Spleen (tissue), 11 donors: ENCODE data around the gene SLC22A12. TPM values are rescaled to one million over a fixed set of nuclear protein-coding genes. Genes with fewer than 3 reads are reported as not detected.

Experiments used
- DNase-seq: peaks from one replicate; pipeline ENCODE4 v3.0.0-alpha.2; 2020
- H3K27ac ChIP-seq, 8 donors: fragments of 200-600 bp; sonication (generic) in 7 of 8; 1 replicate in 4 of 8; 2 replicates in 4 of 8; pipeline versions ENCODE4 v1.5.0 to v1.8.0; 2016 to 2021; ENCODE audit warnings: inconsistent platforms in 4 of 8, mild to moderate bottlenecking in 4 of 8, moderate library complexity in 1 of 8
- H3K27me3 ChIP-seq, 7 donors: fragments of 200-600 bp; sonication (generic) in 6 of 7; replicated peaks in 1 of 7; 1 replicate in 4 of 7; 2 replicates in 3 of 7; pipeline versions ENCODE4 v1.5.0 to v1.8.0; 2016 to 2021; ENCODE audit warnings: inconsistent platforms in 3 of 7, mild to moderate bottlenecking in 1 of 7
- H3K36me3 ChIP-seq, 6 donors: fragments of 200-600 bp; sonication (generic) in 5 of 6; 1 replicate in 4 of 6; 2 replicates in 2 of 6; pipeline versions ENCODE4 v1.5.0 to v1.8.0; 2016 to 2021; ENCODE audit warnings: inconsistent platforms in 2 of 6
- H3K4me1 ChIP-seq, 6 donors: fragments of 200-600 bp; sonication (generic) in 5 of 6; 1 replicate in 3 of 6; 2 replicates in 3 of 6; pipeline versions ENCODE4 v1.5.0 to v1.8.0; 2016 to 2021; ENCODE audit warnings: inconsistent platforms in 3 of 6
- H3K4me3 ChIP-seq, 8 donors: fragments of 200-600 bp; sonication (generic) in 7 of 8; 1 replicate in 4 of 8; 2 replicates in 4 of 8; pipeline versions ENCODE4 v1.5.0 to v1.8.0; 2016 to 2021; ENCODE audit warnings: inconsistent platforms in 4 of 8, mild to moderate bottlenecking in 4 of 8, moderate library complexity in 2 of 8
- H3K9me3 ChIP-seq, 8 donors: fragments of 200-600 bp; sonication (generic) in 7 of 8; 1 replicate in 4 of 8; 2 replicates in 4 of 8; pipeline versions ENCODE4 v1.5.0 to v1.8.0; 2016 to 2021; ENCODE audit warnings: inconsistent platforms in 4 of 8
- CTCF ChIP-seq, 11 experiments: fragments of 200-600 bp in 7 of 11; fragments of 450-650 bp in 4 of 11; sonication (generic) in 4 of 11; IDR thresholded peaks in 8 of 11; conservative IDR thresholded peaks in 3 of 11; 1 replicate in 7 of 11; 2 replicates in 4 of 11; pipeline versions ENCODE4 v1.4.0 to v1.8.0; 2016 to 2021; ENCODE audit warnings: antibody characterized with exemption in 11 of 11, inconsistent platforms in 4 of 11, mild to moderate bottlenecking in 1 of 11
- POLR2A ChIP-seq, 3 donors: fragments of 450-650 bp; IDR thresholded peaks; one replicate each; pipeline ENCODE4 v1.5.1; 2017; ENCODE audit warnings: antibody characterized with exemption in 3 of 3, mild to moderate bottlenecking in 1 of 3
- POLR2AphosphoS5 ChIP-seq, 3 donors: sonication (generic); formaldehyde crosslinking; IDR thresholded peaks; one replicate each; pipeline ENCODE4 v1.5.1; 2017; ENCODE audit warnings: antibody characterized with exemption in 3 of 3
- WGBS, 5 donors: extraction: QIAGEN DNeasy Blood & Tissue Kit in 3 of 5; methylation state at CpG; one replicate each; pipeline versions ENCODE4 v1.1.5 to v1.1.7; 2013 to 2018; 5-methylcytosine and 5-hydroxymethylcytosine counted together
- intact Hi-C: fragments of 100-400 bp; cut with DNase I; formaldehyde crosslinking; loops from one replicate; pipeline ENCODE4 v1.15.0; 2023; ENCODE audit warnings: low total_unique reads
- polyA plus RNA-seq, 3 donors: library from polyadenylated mRNA; stranded (reverse); fragments of 200-250 nt; gene quantifications; one replicate each; pipeline ENCODE4 v1.2.1, GENCODE V29; 2013
- total RNA-seq, 7 donors: library from RNA; depleted of rRNA in 3 of 7; stranded (reverse); fragments of >200 nt in 3 of 7; fragmentation: NEBNext Ultra II Directional in 4 of 7; extraction: Animal tissue kit (Norgen Biotek cat#: 25700) in 4 of 7; gene quantifications; one replicate each; pipeline versions ENCODE4 v1.1.0 to v1.2.1, GENCODE V29; 2016 to 2021
- donor health status: healthy with polysubstance abuse.
- donor health status: DM: no; HTN: no; CAD: no; lungs with moderate emphysema.
- donor health status: DM: no; HTN: no; CAD: no.
- donor health status: Bipolar disorder and iron deficiency.
- donor health status: healthy.
- donor health status: DM: no; HTN: no; CAD: no.
- donor health status: DM: yes; HTN: yes; CAD: no.

Gene SLC22A12
- total and polyA plus RNA-seq, 10 donors: not detected

DNA sequence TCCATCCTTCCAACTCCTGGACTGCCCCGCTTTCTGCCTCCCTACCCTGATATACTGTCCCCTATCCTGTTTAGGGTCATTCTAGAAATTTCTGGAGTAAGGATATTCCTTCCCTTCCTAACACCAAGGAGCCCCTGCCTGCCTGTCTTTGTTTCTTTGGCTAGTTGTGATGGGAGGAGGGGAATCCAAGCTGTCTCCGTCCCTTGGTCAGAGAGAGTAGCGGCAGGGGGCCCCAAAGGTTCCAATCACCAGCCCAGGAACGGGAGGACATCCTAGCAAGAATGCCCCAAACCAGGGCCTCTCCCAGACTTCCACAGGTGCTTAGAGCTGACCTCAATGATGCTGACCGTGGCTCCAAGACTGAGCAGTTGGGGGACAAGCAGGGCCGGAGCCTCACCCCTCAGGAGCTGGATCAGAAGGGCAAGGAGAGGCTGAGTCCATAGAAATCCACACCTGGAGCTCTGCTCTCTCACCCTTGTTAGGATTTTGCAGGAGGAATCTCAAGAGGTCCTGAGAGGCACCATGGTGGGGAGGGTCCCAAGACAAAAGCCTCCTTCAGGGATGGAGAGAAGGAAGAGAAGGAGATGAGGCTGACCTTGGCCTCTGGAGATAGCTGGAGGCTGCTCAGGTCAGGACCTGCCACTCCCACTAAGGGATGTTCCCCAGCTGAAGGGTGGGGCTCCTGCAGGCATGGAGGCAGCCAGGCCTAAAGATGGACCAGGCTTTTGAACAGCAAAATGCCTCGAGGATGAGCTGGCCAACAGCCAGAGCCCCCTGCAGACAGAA lies 13.6 kb downstream of the SLC22A12 start:
- Histone ChIP-seq H3K36me3 (no peaks in the 10 kb centered on the region), H3K27ac (no peak overlapping the region), H3K9me3 (no peaks in the 10 kb centered on the region), H3K4me1 (no peaks in the 10 kb centered on the region), H3K4me3 (no peak overlapping the region), H3K27me3 (peaks cover 0 to 15% (median 0%) of the 10 kb centered on the region in 7 donors)
- DNase-seq: no peak
- WGBS, 5 donors: 67 to 80% (median 74%) methylated on average over 4 to 7 of the region's 7 CpGs
- TF ChIP-seq CTCF (IDR thresholded peaks at IDR 0.05 in 8 of 11, conservative IDR thresholded peaks at IDR 0.05 in 3 of 11) (no peak), POLR2AphosphoS5 (IDR thresholded peaks at IDR 0.05) (no peak), POLR2A (IDR thresholded peaks at IDR 0.05) (no peak)
- intact Hi-C loops: no loop called here

- Histone ChIP-seq H3K27me3 (peaks cover 0 to 15% (median 0%) of the 10 kb centered on the region in 7 donors), H3K36me3 (no peaks in the 10 kb centered on the region), H3K27ac (no peak overlapping the region), H3K4me1 (no peaks in the 10 kb centered on the region), H3K9me3 (no peaks in the 10 kb centered on the region), H3K4me3 (no peak overlapping the region)
- WGBS, 5 donors: 56 to 65% (median 57%) methylated on average over 10 of the region's 10 CpGs
- intact Hi-C loops: no loop called here
- DNase-seq: no peak
- TF ChIP-seq POLR2AphosphoS5 (IDR thresholded peaks at IDR 0.05): no peak
- TF ChIP-seq POLR2A (IDR thresholded peaks at IDR 0.05): no peak
- no peak for TF ChIP-seq CTCF (IDR thresholded peaks at IDR 0.05 in 8 of 11, conservative IDR thresholded peaks at IDR 0.05 in 3 of 11)
Measured at GRCh38 chr11:64605244-64605560, 14.2 kb downstream of the SLC22A12 start.

DNA sequence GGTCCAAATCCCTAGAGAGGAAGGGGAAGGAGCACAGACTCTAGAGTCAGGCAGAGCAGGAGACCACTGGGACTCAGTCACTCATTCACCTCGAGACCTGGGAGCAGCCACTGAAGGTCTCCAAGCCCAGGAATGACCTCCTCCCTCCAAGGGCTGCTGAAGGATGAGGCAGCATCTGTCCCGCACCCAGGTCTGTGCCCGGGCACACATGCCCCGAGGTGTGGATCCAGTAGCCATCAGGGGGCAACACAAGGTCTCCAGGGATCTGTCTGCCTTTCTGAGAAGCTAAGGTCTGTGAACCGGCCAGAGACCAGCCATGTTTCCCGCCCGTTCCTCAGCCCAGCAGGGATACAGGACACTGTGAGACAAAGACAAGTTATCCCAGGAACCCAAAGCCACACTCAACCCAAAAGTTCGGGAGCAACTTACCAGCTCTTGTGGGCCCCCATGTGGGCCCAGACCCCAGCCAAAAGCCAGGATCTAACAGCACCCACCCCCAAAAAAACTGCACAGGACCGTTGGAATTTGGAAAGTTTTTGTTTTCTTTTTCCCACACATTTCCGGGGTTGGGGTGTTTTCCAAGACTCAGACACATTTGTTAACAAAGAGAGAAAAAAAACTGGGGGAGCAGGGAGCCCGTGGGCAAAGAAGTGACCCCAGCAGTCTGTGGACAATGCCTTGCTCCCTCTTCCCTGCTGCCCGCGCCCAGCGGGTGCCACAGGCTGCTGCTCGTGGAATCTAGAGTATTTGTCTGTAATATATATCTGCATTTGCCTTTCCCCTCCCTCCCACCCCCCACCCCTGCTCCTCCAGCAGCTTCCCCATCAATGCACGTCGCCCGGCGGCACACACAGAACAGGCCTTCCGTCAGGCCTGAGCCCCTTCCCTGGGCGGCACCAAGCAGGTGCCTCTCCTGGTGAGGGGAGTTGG lies 14.9 kb downstream of the SLC22A12 start:
- intact Hi-C loops: no loop called here
- Histone ChIP-seq H3K4me3 (no peak overlapping the region), H3K4me1 (peaks cover 0 to 4% (median 0%) of the 10 kb centered on the region in 6 donors), H3K27ac (no peak overlapping the region), H3K27me3 (peaks cover 0 to 15% (median 0%) of the 10 kb centered on the region in 7 donors), H3K36me3 (no peaks in the 10 kb centered on the region), H3K9me3 (no peaks in the 10 kb centered on the region)
- WGBS, 5 donors: 76 to 84% (median 82%) methylated on average over 16 to 21 of the region's 21 CpGs
- no peak for DNase-seq
- TF ChIP-seq CTCF (IDR thresholded peaks at IDR 0.05 in 8 of 11, conservative IDR thresholded peaks at IDR 0.05 in 3 of 11) (no peak), POLR2A (IDR thresholded peaks at IDR 0.05) (no peak), POLR2AphosphoS5 (IDR thresholded peaks at IDR 0.05) (no peak)
